Mesenteric fat pad (tissue), 1 donor: ENCODE data around the gene EIF4G3. TPM values are rescaled to one million over a fixed set of nuclear protein-coding genes. Genes with fewer than 3 reads are reported as not detected.
"Not testable (repeated sequence)": the region's sequence is repeated elsewhere in the genome, so short reads cannot be mapped to it uniquely, and the experiment has no call there.

Experiments used
- DNase-seq: peaks from one replicate; pipeline ENCODE4 v3.0.0-alpha.2; 2020; ENCODE audit warnings: low spot score
- total RNA-seq: library from RNA; stranded (reverse); fragmentation: NEBNext Ultra II Directional; extraction: Animal tissue kit (Norgen Biotek cat#: 25700); gene quantifications from one replicate; pipeline ENCODE4 v1.2.1, GENCODE V29; 2021
- donor health status: DM: yes; HTN: yes; CAD: no.

The EIF4G3 gene
- total RNA-seq, 1 donor from 2014 or later = 71.7 TPM

DNA sequence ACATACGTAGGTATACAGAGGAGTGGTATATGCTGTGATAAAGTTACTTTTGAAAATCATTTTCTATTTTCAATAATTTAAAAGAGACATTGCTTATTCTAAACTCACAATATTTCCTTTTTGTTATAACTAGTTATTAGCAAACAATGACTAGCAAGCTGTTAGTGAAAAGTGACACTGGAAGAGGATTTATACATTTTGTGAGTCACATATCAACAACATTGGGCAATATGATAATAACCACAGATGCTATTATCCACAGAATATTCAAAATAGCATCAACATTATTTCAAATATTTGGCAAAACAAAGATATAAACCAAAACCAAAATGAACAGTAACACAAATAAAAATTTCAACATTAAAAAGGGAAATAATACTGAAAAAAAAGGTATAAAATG is 285.6 kb downstream of the EIF4G3 start:
- no peak for DNase-seq

- DNase-seq = no peak
Observed at GRCh38 chr1:20887246-20887645, 289.5 kb downstream of the EIF4G3 start.

DNA sequence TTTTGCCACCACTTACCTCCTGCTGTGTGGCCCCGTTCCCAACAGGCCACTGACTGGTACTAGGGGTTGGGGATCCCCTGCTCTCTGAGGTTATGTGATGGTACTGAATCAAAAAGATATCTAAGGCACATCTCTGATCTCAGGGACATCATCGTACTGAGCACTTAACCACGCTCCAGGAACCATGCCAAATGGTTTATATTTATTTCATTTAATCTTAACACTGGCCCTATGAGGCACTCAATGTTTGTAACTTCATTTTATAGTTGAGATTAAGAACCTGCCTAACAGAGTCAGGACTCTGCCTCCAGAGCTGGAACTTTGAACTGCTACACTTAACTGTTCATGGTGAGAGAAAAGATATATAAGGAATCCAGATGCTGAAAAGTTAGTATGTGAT is 291.6 kb downstream of the EIF4G3 start:
- DNase-seq = no peak

DNA sequence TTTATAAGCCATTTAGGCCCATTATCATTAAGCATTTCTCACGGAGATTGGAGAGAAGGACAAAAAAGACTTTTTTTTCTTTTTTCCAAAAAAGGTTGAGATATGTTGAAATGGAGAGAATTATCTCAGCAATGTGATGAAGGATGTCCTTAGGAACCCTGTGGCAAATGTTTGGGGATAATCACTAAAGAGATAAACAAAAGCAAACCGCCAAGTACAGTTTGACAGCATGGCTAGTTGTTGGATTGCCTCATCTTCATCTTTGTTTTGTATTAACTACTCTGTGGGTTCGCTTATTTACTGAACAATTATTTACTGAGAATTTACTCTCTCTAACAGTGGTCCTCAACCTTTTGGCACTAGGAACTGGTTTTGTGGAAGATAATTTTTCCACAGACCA is 292.2 kb downstream of the EIF4G3 start:
- no peak for DNase-seq

DNA sequence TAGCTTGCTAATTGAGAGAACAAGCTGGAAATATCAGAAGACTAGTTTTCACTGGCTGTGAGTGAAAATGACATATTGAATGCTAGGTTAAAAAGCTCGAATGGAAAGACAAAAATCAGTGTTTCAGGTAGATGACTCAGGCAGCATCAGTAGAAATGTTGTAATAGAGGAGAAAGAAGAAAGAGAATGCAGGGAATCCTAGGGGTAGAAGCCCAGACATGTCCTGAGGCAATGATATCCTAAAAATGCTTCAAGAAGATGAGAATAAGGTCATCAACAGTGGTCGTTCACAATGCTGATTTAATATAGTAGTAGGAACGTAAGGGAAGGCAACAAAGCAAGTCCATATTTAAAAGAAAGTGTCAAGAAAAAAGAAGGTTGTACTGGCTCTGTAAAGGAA is 292.9 kb downstream of the EIF4G3 start:
- DNase-seq = no peak

DNA sequence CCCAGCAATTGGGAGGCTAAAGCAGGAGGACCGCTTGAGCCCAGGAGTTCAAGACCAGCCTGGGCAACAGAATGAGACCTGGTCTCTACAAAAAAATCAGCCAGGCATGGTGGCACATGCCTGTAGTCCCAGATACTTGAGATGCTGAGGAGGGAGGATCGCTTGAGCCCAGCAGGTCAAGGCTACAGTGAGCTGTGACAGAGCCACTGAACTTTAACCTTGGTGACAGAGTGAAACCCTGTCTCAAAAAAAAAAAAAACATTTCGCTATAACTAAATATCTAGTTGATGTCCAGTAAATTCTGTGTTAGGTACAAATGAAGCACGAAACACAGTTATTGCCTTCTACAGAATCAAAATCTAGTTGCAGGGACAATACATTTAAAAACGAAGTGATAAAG is 293.9 kb downstream of the EIF4G3 start:
- DNase-seq = no peak

- no peak for DNase-seq
Observed at GRCh38 chr1:20878799-20879198, 297.9 kb downstream of the EIF4G3 start.

DNA sequence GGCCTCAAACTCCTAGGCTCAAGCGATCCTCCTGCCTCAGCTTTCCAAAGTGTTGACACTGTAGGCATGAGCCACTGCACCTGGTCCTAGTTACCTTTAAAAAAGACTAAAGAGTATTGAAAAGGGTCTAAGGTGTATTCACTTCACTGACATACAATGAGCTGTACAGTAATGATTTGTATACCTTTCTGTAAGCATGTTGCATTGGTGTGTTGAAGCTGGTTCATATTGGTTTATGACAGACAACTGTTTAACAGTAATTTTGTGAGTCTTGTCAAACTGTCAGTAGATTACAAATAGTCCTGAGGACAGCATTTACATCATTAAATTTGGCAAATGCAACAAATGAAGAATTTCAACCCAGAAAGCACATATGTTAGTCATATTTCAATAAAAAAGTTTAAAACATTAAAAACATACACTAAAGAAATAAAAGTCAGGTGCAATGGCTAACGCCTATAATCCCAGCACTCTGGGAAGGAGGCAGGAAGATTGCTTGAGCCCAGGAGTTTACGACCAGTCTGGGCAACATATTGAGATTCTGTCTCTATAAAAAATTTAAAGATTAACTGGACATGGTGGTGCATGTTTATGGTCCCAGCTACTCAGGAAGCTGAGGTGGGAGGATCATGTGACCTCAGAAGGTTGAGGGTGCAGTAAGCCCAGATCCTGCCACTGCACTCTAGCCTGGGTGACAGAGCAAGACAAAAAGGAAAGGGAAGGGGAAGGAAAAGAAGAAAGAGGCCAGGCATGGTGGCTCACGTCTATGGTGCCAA is 301.3 kb downstream of the EIF4G3 start:
- DNase-seq = no peak

- DNase-seq = no peak
Observed at GRCh38 chr1:20873311-20873710, 303.4 kb downstream of the EIF4G3 start.

DNA sequence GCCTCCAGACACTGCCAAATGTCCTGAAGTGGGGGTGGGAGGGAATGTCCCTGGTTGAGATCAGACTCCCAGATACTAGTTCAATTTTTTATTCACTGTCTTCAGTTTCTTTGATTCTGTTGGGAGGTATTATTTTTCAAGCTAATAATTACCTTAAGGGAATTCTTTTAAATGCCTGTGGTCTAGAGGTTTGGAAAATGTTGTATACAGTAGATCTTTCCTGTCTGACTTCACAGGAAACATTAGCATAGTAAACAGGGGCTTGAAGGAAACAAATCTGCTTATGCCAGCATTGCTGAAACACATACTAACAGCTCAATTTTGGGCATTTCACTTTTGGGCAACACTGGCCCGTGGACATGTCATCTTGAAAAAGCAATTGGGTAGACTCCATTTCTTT is 305.3 kb downstream of the EIF4G3 start:
- DNase-seq = no peak

DNA sequence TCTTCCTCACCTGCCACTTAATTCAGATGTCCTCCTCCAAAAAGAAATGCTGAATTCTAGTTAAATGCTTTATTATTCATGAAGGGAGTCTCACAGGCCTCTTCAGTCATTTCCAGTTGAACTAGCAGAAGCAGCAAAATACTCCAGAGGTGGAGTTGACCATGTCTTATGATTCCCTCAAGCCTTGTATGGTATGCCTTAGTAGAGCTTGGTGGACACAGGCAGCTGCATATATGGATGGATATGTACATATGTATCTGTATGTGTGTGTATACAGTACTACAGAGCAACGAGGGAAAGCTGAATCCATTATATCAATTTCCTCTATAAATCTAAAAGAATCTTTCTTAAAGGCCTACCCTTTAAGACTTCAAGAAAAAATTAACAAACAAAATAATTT is 306.0 kb downstream of the EIF4G3 start:
- no peak for DNase-seq

DNA sequence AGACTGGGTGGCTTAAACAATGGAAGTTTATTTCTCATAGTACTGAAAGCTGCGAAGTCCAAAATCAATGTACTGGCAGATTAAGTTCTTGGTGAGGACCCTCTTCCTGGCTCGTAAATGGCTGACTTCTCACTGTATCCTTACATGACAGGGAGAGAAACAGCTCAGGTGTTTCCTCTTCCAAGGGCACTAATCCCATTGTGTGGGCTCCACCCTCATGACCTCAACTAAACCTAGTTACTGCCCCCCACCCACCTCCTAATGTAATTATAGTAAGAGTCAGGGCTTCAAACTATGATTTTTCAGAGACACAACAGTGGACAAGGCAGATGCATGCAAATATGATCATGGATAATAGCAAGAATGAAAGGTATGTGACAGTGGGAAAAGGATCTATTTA is 308.4 kb downstream of the EIF4G3 start:
- no peak for DNase-seq

DNA sequence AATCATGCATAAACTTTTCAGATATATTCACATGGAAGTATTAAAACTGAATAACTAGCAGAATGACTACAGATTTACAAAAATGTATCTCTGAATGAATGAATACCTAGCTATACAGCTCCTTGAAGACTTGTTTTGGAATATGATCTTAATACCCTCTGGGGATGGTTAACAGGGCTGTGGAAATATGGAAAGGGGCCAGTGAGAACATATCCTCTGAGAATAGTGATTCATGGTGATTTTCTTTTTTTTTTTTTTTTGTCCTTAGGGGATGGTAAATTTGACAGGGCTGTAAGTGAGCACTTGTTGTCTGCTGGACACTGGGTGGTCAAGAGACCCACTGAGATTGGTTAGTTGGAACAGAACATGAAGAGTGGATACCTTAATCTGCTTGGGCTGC is 308.9 kb downstream of the EIF4G3 start:
- DNase-seq = no peak

GRCh38 chr1:20867062-20867461 is 309.6 kb downstream of the EIF4G3 start:
- no peak for DNase-seq

DNA sequence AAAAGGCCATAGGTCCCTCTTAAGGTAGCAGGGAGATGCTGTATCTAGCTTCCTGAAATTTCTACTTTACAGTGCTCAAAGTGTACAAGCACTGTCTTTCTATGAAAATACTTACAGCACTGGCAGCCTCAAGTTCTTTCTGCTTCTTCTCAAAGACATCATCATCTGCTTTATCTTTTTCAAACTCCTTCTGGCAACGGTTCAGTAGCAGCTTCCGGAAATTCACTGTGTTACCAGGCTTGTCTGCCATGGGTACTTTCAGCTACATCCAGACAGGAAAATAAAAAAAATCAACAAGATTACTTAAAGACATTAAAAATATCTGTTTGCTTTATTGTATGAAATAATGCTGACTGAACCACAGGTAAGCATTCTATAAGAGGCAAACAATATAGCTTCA is 311.7 kb downstream of the EIF4G3 start:
- no peak for DNase-seq

GRCh38 chr1:20854529-20854928 is 322.2 kb downstream of the EIF4G3 start:
- no peak for DNase-seq

DNA sequence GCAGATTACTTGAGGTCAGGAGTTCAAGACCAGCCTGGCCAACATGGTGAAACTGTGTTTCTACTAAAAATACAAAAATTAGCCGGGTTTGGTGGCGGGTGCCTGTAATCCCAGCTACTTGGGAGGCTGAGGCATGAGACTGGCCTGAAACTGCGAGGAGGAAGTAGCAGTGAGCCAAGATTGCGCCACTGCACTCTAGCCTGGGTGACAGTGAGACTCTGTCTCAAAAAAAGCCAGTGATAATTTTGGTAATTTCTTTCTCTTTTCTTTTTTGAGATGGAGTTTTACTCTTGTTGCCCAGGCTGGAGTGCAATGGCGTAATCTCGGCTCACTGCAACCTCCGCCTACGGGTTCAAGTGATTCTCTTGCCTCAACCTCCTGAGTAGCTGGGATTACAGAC is 324.9 kb downstream of the EIF4G3 start:
- DNase-seq = not testable (repeated sequence)

DNA sequence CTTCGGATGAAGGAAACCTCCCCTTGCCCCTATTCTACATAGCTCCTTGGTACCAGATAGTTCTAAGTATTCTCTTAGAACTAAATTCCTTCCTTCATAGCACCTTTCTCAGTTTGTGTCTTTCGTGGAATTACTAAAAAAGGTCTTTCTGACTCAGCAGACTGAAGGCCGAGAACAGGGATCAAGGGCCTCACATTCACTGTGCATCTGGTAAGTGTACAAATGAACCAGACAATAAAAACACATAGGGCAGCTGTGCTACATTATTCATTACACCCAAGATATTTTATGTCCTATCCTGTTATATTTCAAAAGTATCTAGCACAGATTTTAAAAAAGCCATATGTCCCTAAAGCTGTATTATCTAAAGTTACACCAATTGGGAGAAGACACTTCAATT is 326.7 kb downstream of the EIF4G3 start:
- DNase-seq = no peak

DNA sequence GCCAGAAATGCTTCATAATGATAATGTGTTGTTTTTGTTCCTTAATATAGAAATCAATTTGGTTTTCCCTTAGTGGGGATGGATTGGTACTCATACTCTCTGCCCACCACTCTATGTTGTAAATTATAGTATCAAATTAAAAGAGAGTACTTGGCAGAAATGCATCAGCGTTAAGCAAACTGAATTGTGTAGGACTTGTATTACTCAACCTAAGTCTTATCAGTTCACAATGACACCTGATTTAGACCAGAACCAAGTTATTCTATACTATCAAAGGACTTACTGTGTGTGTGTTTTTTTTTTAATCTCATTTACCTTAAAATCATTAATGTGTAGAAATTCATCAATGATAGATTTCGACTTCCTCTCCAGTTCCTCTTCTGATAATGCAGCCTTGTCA is 327.6 kb downstream of the EIF4G3 start:
- no peak for DNase-seq

DNA sequence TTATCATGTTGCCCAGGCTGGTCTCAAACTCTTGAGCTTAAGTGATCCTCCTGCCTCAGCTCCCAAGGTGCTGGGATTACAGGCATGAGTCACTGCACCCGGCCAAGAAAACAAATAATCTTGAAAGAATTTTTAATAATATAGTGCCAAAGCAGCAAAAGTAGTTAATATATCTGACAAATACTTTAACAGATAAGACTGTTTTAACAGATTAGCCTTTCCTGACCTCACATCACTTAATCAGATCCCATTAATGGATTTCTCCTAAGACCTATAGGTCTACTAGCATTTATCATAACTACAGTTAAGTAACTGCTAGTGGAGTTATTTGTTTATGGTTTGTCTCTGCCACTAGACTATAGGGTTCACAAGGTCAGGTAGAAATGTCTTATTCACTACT is 328.5 kb downstream of the EIF4G3 start:
- no peak for DNase-seq

GRCh38 chr1:20847611-20848080 is 329.1 kb downstream of the EIF4G3 start:
- no peak for DNase-seq

- DNase-seq = no peak
Observed at GRCh38 chr1:20846461-20847374, 330.0 kb downstream of the EIF4G3 start.
